Astrocyte (in vitro differentiated cells and primary cell): ENCODE measurements around the gene DPEP3. TPM values are rescaled to one million over a fixed set of nuclear protein-coding genes. Genes with fewer than 3 reads are reported as not detected.
"Not testable (repeated sequence)": the region's sequence is repeated elsewhere in the genome, so short reads cannot be mapped to it uniquely, and the experiment has no call there.

ENCODE experiments used
- DNase-seq: peaks from one replicate; pipeline ENCODE4 v3.0.0-alpha.2; 2010; ENCODE audit warnings: low read depth
- FAIRE-seq: peaks from 2 replicates; lab custom pipeline; 2011; peaks lifted over from hg19 to GRCh38; lab: Jason Lieb, UNC
- H2AFZ ChIP-seq: 2 replicates; pipeline ENCODE4 v1.6.0; 2012; ENCODE audit warnings: low read depth, low read length, inconsistent platforms
- H3K27ac ChIP-seq: 2 replicates; pipeline ENCODE4 v1.5.1; 2011; ENCODE audit warnings: low read depth, low read length, inconsistent platforms
- H3K27me3 ChIP-seq: 2 replicates; pipeline ENCODE4 v1.6.0; 2011; ENCODE audit warnings: low read length, inconsistent platforms; ENCODE audit not compliant: insufficient read depth
- H3K36me3 ChIP-seq: 2 replicates; pipeline ENCODE4 v1.5.1; 2011; ENCODE audit warnings: low read length, inconsistent platforms; ENCODE audit not compliant: insufficient read depth
- H3K4me1 ChIP-seq: 2 replicates; pipeline ENCODE4 v1.5.1; 2011; ENCODE audit warnings: low read length, inconsistent platforms; ENCODE audit not compliant: insufficient read depth
- H3K4me2 ChIP-seq: 2 replicates; pipeline ENCODE4 v1.6.0; 2012; ENCODE audit warnings: low read length, inconsistent platforms
- H3K4me3 ChIP-seq: 2 replicates; pipeline ENCODE4 v1.5.1; 2011; ENCODE audit warnings: low read depth, mild to moderate bottlenecking, low read length, inconsistent platforms; ENCODE audit not compliant: insufficient read depth
- H3K79me2 ChIP-seq: 2 replicates; pipeline ENCODE4 v1.6.0; 2012; ENCODE audit warnings: mild to moderate bottlenecking, low read length, inconsistent platforms; ENCODE audit not compliant: insufficient read depth
- H3K9ac ChIP-seq: 2 replicates; pipeline ENCODE4 v1.6.0; 2012; ENCODE audit warnings: mild to moderate bottlenecking, low read length, inconsistent platforms
- H3K9me3 ChIP-seq: 2 replicates; pipeline ENCODE4 v1.5.1; 2012; ENCODE audit warnings: low read depth, mild to moderate bottlenecking, low read length, inconsistent platforms; ENCODE audit not compliant: insufficient read depth
- H4K20me1 ChIP-seq: 2 replicates; pipeline ENCODE4 v1.6.0; 2012; ENCODE audit warnings: low read length, inconsistent platforms; ENCODE audit not compliant: insufficient read depth
- H3K27ac Mint-ChIP-seq: one replicate; pipeline ENCODE4 v1.8.0; 2021; ENCODE audit warnings: mild to moderate bottlenecking, mixed read lengths; ENCODE audit not compliant: unreplicated experiment
- H3K27me3 Mint-ChIP-seq: one replicate; pipeline ENCODE4 v1.8.0; 2021; ENCODE audit warnings: low read depth, mixed read lengths; ENCODE audit not compliant: unreplicated experiment
- H3K36me3 Mint-ChIP-seq: one replicate; pipeline ENCODE4 v1.8.0; 2021; ENCODE audit warnings: low read depth, mixed read lengths; ENCODE audit not compliant: unreplicated experiment
- H3K4me1 Mint-ChIP-seq: one replicate; pipeline ENCODE4 v1.8.0; 2021; ENCODE audit warnings: low read depth, mixed read lengths; ENCODE audit not compliant: unreplicated experiment
- H3K4me3 Mint-ChIP-seq: one replicate; pipeline ENCODE4 v1.8.0; 2021; ENCODE audit warnings: mild to moderate bottlenecking, moderate library complexity, mixed read lengths; ENCODE audit not compliant: unreplicated experiment
- H3K9me3 Mint-ChIP-seq: one replicate; pipeline ENCODE4 v1.8.0; 2021; ENCODE audit warnings: mild to moderate bottlenecking, mixed read lengths; ENCODE audit not compliant: unreplicated experiment
- EZH2 ChIP-seq: IDR thresholded peaks from 2 replicates; pipeline ENCODE4 v1.6.1; 2012; ENCODE audit warnings: mild to moderate bottlenecking, low read length, inconsistent platforms; ENCODE audit not compliant: insufficient read depth
- total RNA-seq: library from RNA; stranded (reverse); gene quantifications from 2 replicates; pipeline ENCODE4 v1.2.1, GENCODE V29; 2021
- TF ChIP-seq, protein P1 (sequence below): IDR thresholded peaks from 2 replicates; pipeline ENCODE4 v1.5.1; 2011; ENCODE audit warnings: low read depth, mild to moderate bottlenecking, inconsistent platforms, low read length, moderate library complexity; ENCODE audit not compliant: insufficient read depth

The DPEP3 gene
- total RNA-seq, 1 donor from 2014 or later = not detected

DNA sequence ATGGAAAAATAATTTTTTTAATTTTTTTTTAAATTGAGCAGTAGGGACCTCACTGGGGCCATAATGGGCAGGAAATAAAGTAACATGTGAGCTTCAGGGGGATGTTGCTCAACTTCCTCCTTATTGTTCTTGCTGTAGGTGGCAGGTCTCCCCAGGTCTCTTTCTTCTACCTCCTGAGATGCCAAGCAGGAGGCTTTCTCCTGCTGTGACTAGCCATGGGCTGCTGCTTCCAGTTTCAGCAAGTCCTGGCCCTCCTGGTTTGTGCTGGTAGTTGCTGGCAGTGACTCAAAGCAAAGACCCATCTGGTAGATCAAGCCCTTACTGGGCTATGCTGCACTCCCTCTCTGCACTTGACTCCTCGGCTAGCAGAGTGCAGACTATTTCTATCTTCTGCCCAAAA lies 33.1 kb upstream of the DPEP3 start:
- no peak overlapping the region for H3K4me3 ChIP-seq
- no peak overlapping the region for H3K27ac Mint-ChIP-seq
- no peaks in the 10 kb centered on the region for H3K4me1 ChIP-seq
- no peaks in the 10 kb centered on the region for H3K36me3 ChIP-seq
- no peaks in the 10 kb centered on the region for H3K27me3 ChIP-seq
- H3K36me3 Mint-ChIP-seq = no peaks in the 10 kb centered on the region
- DNase-seq (no peak), FAIRE-seq (no peak)
- H3K27me3 Mint-ChIP-seq = peaks cover 9% of the 10 kb centered on the region
- H3K79me2 ChIP-seq = no peaks in the 10 kb centered on the region
- no peaks in the 10 kb centered on the region for H3K4me1 Mint-ChIP-seq
- TF ChIP-seq, protein P1, sequence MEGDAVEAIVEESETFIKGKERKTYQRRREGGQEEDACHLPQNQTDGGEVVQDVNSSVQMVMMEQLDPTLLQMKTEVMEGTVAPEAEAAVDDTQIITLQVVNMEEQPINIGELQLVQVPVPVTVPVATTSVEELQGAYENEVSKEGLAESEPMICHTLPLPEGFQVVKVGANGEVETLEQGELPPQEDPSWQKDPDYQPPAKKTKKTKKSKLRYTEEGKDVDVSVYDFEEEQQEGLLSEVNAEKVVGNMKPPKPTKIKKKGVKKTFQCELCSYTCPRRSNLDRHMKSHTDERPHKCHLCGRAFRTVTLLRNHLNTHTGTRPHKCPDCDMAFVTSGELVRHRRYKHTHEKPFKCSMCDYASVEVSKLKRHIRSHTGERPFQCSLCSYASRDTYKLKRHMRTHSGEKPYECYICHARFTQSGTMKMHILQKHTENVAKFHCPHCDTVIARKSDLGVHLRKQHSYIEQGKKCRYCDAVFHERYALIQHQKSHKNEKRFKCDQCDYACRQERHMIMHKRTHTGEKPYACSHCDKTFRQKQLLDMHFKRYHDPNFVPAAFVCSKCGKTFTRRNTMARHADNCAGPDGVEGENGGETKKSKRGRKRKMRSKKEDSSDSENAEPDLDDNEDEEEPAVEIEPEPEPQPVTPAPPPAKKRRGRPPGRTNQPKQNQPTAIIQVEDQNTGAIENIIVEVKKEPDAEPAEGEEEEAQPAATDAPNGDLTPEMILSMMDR = no peak
- no peak for TF ChIP-seq EZH2
- no peak overlapping the region for H3K4me3 Mint-ChIP-seq
- no peak overlapping the region for H3K4me2 ChIP-seq
- no peak overlapping the region for H3K9ac ChIP-seq
- H2AFZ ChIP-seq = no peak overlapping the region
- H3K27ac ChIP-seq = no peak overlapping the region
- no peaks in the 10 kb centered on the region for H4K20me1 ChIP-seq
- H3K9me3 Mint-ChIP-seq = no peaks in the 10 kb centered on the region
- H3K9me3 ChIP-seq = no peaks in the 10 kb centered on the region

DNA sequence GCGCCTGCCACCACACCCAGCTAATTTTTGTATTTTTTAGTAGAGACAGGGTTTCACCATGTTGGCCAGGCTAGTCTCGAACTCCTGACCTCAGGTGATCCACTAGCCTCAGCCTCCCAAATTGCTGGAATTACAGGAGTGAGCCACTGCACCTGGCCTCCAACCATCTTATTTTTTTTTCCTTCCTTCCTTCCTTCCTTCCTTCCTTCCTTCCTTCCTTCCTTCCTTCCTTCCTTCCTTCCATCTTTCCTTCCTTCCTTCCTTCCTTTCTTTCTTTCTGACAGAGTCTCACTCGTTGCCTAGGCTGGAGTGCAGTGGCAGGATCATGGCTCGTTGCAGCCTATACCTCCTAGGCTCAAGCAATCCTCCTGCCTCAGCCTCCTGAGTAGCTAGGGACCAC lies 29.6 kb upstream of the DPEP3 start:
- H2AFZ ChIP-seq, H3K9me3 Mint-ChIP-seq, H3K27ac ChIP-seq, H3K27ac Mint-ChIP-seq, FAIRE-seq, DNase-seq, H3K9me3 ChIP-seq, H3K4me1 Mint-ChIP-seq, H3K9ac ChIP-seq, H3K27me3 Mint-ChIP-seq, H3K79me2 ChIP-seq, H3K27me3 ChIP-seq, H3K4me3 ChIP-seq, H3K4me2 ChIP-seq, H3K36me3 Mint-ChIP-seq, H4K20me1 ChIP-seq, H3K4me1 ChIP-seq, H3K4me3 Mint-ChIP-seq, H3K36me3 ChIP-seq: not testable (repeated sequence)

DNA sequence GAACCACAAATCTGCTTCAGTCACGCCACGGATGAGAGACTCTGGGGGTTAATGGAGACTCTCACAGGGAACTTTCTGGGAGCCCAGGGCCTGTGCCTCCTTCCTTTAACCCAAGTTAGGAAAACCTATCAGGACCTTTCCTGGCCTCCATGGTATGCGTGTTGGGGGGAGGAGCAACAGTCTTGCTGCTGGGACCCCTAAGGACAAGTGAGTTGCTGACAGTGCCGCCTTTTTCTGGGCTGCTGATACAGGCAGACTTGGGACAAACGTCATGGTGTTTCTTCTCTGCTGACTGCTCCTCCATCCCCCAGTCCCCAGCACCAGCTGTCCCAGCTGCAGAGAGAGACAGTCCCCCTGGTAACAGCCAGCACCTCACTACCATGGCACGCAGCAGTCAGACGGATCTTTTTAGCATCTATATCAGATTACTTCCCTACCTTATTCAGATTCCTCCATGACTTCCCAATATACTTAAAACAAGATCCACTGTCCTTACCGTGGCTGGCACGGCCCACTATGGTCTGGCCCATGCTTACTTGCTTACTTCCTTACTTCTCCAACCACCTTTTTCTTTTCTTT lies 28.9 kb upstream of the DPEP3 start:
- Histone ChIP-seq H3K36me3 (no peaks in the 10 kb centered on the region), H3K4me1 (no peaks in the 10 kb centered on the region), H3K9ac (no peak overlapping the region), H3K9me3 (no peaks in the 10 kb centered on the region), H3K27me3 (no peaks in the 10 kb centered on the region), H3K27ac (no peak overlapping the region), H4K20me1 (no peaks in the 10 kb centered on the region), H2AFZ (no peak overlapping the region), H3K79me2 (no peaks in the 10 kb centered on the region), H3K4me2 (no peak overlapping the region), H3K4me3 (no peak overlapping the region)
- H3K9me3 Mint-ChIP-seq = no peaks in the 10 kb centered on the region
- TF ChIP-seq, protein P1 = no peak
- TF ChIP-seq EZH2 = no peak
- FAIRE-seq (no peak), DNase-seq (no peak)
- H3K27me3 Mint-ChIP-seq = peaks cover 7% of the 10 kb centered on the region
- no peak overlapping the region for H3K27ac Mint-ChIP-seq
- H3K36me3 Mint-ChIP-seq = no peaks in the 10 kb centered on the region
- no peaks in the 10 kb centered on the region for H3K4me1 Mint-ChIP-seq
- H3K4me3 Mint-ChIP-seq = no peak overlapping the region
